WI38 (cell line): ENCODE results near the gene KATNAL1.

Experiments
- H3K4me3 ChIP-seq: 2 replicates; pipeline ENCODE4 v1.5.1; 2011; ENCODE audit warnings: low read depth, mild to moderate bottlenecking, control low read depth, low read length
- TF ChIP-seq, protein P1 (sequence below): IDR thresholded peaks from 2 replicates; pipeline ENCODE4 v1.5.1; 2012; ENCODE audit warnings: low read depth, mild to moderate bottlenecking, control low read depth, low read length

KATNAL1 gene

DNA sequence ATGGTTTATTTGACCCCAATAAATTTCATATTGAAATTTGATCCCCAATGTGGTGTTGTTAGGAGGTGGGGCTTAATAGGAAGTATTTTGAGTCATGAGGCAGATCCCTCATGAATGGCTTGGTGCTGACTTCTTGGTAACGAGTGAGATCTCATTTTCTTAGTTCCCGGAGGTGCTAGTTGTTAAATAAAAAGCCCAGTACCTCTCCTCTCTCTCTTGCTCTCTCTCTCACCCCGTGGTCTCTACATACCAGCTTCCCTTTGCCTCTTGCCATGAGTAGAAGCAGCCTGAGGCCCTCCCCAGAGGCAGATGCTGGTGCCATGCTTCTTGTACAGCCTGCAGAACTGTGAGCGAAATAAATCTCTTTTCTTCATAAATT lies 39.4 kb upstream of the KATNAL1 start:
- no peak overlapping the region for H3K4me3 ChIP-seq
- TF ChIP-seq, protein P1, sequence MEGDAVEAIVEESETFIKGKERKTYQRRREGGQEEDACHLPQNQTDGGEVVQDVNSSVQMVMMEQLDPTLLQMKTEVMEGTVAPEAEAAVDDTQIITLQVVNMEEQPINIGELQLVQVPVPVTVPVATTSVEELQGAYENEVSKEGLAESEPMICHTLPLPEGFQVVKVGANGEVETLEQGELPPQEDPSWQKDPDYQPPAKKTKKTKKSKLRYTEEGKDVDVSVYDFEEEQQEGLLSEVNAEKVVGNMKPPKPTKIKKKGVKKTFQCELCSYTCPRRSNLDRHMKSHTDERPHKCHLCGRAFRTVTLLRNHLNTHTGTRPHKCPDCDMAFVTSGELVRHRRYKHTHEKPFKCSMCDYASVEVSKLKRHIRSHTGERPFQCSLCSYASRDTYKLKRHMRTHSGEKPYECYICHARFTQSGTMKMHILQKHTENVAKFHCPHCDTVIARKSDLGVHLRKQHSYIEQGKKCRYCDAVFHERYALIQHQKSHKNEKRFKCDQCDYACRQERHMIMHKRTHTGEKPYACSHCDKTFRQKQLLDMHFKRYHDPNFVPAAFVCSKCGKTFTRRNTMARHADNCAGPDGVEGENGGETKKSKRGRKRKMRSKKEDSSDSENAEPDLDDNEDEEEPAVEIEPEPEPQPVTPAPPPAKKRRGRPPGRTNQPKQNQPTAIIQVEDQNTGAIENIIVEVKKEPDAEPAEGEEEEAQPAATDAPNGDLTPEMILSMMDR = no peak

DNA sequence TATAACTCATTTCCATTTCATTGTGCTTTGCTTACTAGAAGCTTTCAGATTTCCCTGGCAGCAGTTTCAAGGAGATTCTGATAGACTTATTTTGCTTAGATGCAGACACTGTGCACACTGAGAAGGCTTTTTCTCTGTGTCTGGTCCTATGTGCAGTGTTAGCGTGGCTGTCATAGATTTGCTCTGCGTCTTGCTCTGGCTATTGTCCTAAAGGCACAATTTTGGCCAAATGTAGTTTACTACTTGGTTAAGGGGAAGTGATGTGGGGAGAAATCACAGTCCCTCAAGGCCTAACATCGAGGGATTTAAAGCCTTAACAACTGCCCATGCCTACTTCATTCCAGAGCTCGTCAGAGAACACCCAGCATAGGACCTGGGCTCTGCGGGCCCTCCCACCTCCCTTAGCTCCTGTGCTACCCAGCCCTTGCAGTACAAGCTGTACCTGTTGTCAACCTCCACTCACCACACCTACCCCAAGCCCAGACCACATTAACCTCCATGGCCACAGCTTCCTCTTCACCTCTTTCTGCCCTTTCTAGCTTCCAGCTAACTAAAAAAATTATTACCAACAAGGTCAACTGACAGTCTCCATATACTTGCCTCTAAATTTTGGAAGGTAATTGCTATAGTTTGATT lies 38.9 kb upstream of the KATNAL1 start:
- no peak overlapping the region for H3K4me3 ChIP-seq
- TF ChIP-seq, protein P1 = no peak

DNA sequence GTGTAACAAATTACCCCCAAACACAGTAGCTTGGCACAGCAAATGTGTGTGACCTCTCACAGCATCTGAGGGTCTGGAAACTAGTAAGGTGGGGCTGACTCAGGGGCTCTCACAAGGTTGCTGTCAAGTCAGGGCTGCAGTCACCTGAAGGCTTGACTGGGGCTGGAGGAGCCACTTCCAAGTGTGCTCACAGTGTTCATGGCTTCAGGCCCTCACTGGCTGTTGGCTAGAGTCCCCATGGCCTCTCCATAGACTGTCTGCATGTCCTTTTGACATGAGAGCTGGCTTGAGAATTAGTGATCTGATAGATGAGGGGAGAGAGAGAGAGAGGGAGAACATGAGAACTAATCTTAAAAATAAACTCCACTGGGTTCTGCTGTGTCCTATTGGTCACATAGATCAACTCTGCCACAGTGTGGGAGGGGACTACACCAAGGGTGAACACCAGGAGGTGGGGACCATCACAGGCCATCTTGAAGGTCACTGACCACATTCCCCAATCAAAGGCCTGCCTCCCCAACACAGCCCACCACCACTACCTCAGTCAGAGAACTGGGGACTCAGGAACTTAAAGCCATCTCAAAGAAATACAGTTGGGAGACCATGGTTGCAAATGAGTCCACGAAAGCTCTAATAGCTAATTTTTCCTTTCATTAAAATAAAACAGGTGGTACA lies 38.2 kb upstream of the KATNAL1 start:
- TF ChIP-seq, protein P1 = no peak
- H3K4me3 ChIP-seq = no peak overlapping the region

DNA sequence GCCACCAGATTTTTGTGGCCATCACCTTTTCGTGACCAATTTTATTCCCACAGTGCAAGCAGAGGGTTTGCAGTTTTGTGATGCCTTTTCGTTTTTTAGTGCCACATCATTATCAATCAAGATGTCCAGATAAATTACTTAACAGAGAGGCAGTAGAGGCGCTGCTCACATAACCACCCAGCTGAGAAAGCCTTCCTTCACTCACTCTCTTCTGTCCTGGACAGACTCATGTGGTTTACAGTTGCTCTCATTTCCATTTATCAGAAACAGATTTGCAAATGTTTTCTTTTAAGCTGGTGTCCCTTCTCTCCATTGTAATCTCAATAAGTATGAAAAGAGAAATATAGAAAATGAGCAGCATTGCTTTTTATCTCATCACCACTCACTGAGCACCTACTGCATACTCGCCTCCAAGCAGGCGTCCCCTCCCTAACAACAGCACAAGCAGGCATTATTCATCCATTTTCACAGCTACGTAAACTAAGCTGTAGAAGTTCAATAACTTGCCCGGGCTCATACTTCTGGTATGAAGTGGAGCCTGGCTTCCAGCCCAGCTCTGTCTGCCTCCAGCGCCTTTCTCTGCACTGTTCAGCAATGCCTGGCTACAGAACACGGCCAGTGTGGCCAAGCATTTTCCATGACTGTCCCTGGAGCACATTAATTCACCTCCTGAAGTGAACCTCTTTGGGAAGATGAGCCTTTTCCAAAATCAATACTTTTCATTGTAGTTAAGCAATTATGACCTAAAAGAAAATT lies 34.6 kb upstream of the KATNAL1 start:
- TF ChIP-seq, protein P1 = no peak
- no peak overlapping the region for H3K4me3 ChIP-seq

DNA sequence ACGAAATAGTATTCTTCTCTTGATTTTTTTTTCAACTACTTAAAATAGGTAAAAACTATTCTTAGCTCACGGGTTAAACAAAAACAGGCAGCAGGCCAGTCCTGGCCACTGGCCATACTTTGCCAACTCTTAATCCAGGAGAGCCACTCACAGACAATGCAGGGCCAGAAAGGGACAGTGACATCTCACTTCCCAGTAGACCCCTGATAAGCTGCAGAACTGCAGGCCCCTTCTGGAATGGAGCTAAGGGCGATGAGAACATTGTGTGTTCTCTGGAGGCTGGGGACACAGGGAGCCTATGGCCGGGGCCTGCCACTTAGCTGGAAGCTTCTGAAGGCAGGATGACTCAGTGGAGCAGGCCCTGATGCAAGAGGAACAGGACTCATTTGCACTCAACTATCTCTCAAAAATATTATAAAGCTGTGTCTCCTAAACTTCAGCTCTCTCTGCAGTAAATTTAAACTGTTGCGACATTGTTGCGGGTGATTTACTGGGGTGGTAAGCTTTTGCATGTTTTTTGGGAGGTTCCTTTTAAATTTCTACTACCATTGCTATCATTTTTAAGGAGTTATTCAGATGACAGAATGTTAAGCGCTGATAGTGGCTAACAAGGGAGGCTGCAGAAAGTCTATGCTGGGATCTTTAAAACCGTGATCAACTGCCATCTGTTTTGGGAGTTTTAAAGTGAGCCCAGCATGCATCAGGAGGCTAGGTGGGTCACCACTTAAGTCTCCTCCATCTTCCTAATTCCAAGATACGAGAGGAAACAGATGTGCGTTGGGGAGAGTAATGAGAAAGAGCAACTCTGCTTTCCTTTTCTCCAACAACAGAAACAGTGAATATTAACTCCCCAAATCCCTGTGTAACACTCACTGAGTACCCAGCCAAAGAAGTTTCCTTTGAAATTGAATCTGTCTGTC lies 33.2 kb upstream of the KATNAL1 start:
- peak overlapping the region; percentile 2; the same call in 1 of the 2 replicates for H3K4me3 ChIP-seq
- TF ChIP-seq, protein P1 = no peak

DNA sequence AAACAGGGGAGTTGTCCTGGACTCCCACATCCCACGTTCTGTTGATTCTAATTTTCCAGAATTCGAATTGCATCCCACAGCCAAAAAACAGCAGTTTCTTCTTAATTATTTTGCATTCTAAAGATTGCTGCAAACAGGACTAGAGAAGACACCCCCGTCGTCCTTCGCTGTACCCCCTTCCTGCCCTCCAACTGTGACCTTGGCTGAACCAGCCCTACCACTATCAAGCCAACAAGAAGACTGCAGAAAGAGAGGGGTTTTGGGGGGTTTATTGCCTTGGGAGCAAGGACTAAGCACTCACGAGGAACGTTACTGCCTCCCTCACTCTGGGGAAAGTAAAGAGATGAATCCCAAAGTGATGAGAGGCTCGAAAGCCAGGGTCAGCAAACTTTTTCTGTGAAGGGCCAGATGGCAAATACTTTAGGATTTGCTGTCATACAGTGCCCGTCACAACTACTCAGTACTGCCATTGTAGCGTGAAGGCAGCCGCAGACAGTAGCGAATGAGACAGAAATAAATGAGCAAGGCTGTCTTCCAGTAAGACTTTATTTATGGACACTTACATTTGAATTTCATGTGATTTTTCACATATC lies 32.5 kb upstream of the KATNAL1 start:
- H3K4me3 ChIP-seq = no peak overlapping the region

More for the DNA sequence above, 32.5 kb upstream of the KATNAL1 start:
- TF ChIP-seq, protein P1 = no peak
